A549 (cell line): Measurements from ENCODE around the gene CETN3. TPM values are rescaled to one million over a fixed set of nuclear protein-coding genes. Genes with fewer than 3 reads are reported as not detected.

Source experiments
- ATAC-seq, 2 experiments: fragments of 200-7000 bp in 1 of 2; fragments of >200 bp in 1 of 2; cut with Nextera tagmentation in 1 of 2; cut with Tn5 transposase in 1 of 2; 3 replicates each; pipeline versions ENCODE4 v1.8.0 to v1.9.1; 2018 to 2020; ENCODE audit warnings: mild to moderate bottlenecking in 1 of 2, moderate library complexity in 1 of 2
- CTCF ChIA-PET: fragments of 300-600 bp; sonication (Branson Sonifier 250); formaldehyde crosslinking; extraction: SDS; loops from one replicate; lab custom pipeline; 2021; ENCODE audit warnings: antibody characterized with exemption, inconsistent platforms; lab: Yijun Ruan, JAX
- POLR2A ChIA-PET: fragments of 350-600 bp; formaldehyde crosslinking; extraction: SDS; loops from one replicate; lab custom pipeline; 2021; ENCODE audit warnings: antibody characterized with exemption, inconsistent platforms; lab: Yijun Ruan, JAX
- DNase-seq, 2 experiments: peaks; one replicate each; pipeline versions ENCODE4 v3.0.0 to v3.0.0-alpha.2; 2011 to 2016; ENCODE audit warnings: low read depth in 1 of 2, low spot score in 1 of 2
- FAIRE-seq: peaks from 2 replicates; lab custom pipeline; 2011; peaks lifted over from hg19 to GRCh38; lab: Jason Lieb, UNC
- H3K27ac ChIP-seq, 2 experiments: fragments of >200 bp; sonication (Bioruptor Twin); formaldehyde crosslinking; 3 replicates each; pipeline ENCODE4 v1.5.1; 2016 to 2017
- H3K4me1 ChIP-seq: fragments of >200 bp; sonication (Bioruptor Twin); formaldehyde crosslinking; 3 replicates; pipeline ENCODE4 v1.6.1; 2016
- H3K4me2 ChIP-seq: fragments of >200 bp; sonication (Bioruptor Twin); formaldehyde crosslinking; 3 replicates; pipeline ENCODE4 v1.6.1; 2016
- H3K4me3 ChIP-seq: fragments of >200 bp; sonication (Bioruptor Twin); formaldehyde crosslinking; 3 replicates; pipeline ENCODE4 v1.5.1; 2016
- H3K9me3 ChIP-seq: fragments of >200 bp; sonication (Bioruptor Twin); formaldehyde crosslinking; 3 replicates; pipeline ENCODE4 v1.6.1; 2016
- BCL3 ChIP-seq: fragments of >200 bp; sonication (Bioruptor Twin); formaldehyde crosslinking; IDR thresholded peaks from 3 replicates; pipeline ENCODE4 v1.6.1; 2016
- CHD2 ChIP-seq: fragments of 150-350 bp; IDR thresholded peaks from 2 replicates; pipeline ENCODE4 v1.6.1; 2014; ENCODE audit warnings: low read length; ENCODE audit not compliant: partially characterized antibody
- EP300 ChIP-seq, 2 experiments: fragments of >200 bp; sonication (Bioruptor Twin); formaldehyde crosslinking; IDR thresholded peaks; 2 replicates in 1 of 2; 3 replicates in 1 of 2; pipeline ENCODE4 v1.6.1; 2016 to 2017
- FOSL2 ChIP-seq, 2 experiments: fragments of 450-650 bp in 1 of 2; fragments of >200 bp in 1 of 2; sonication (Bioruptor Twin) in 1 of 2; formaldehyde crosslinking; IDR thresholded peaks; 2 replicates each; pipeline versions ENCODE4 v1.5.0 to v1.6.1; 2016 to 2020; ENCODE audit warnings: mild to moderate bottlenecking in 1 of 2, moderate library complexity in 1 of 2
- HES2 ChIP-seq: fragments of >200 bp; sonication (Bioruptor Twin); formaldehyde crosslinking; IDR thresholded peaks from 2 replicates; pipeline ENCODE4 v1.6.1; 2016
- HOXA7 ChIP-seq: fragments of 250-450 bp; sonication (Bioruptor Pico); IDR thresholded peaks from 2 replicates; pipeline ENCODE4 v1.5.0; 2020; ENCODE audit warnings: mild to moderate bottlenecking, moderate library complexity
- HOXB13 ChIP-seq: fragments of 250-450 bp; sonication (Bioruptor Pico); IDR thresholded peaks from 2 replicates; pipeline ENCODE4 v1.5.0; 2020; ENCODE audit warnings: low read depth, mild to moderate bottlenecking, moderate library complexity
- HOXB5 ChIP-seq: fragments of 250-450 bp; sonication (Bioruptor Pico); IDR thresholded peaks from 2 replicates; pipeline ENCODE4 v1.5.0; 2020; ENCODE audit warnings: mild to moderate bottlenecking, moderate library complexity
- JUN ChIP-seq, 2 experiments: fragments of >200 bp; sonication (Bioruptor Twin); formaldehyde crosslinking; IDR thresholded peaks; 2 replicates in 1 of 2; 3 replicates in 1 of 2; pipeline ENCODE4 v1.6.1; 2016 to 2017
- KDM5A ChIP-seq: fragments of 200-600 bp; sonication (generic); IDR thresholded peaks from 2 replicates; pipeline ENCODE4 v1.6.1; 2016; ENCODE audit warnings: antibody characterized with exemption, mild to moderate bottlenecking
- MAX ChIP-seq: IDR thresholded peaks from 2 replicates; pipeline ENCODE4 v1.6.1; 2012
- MAZ ChIP-seq: fragments of 150-350 bp; IDR thresholded peaks from 2 replicates; pipeline ENCODE4 v1.6.1; 2014; ENCODE audit warnings: antibody characterized with exemption, low read depth, low read length, borderline replicate concordance
- MYC ChIP-seq: IDR thresholded peaks from 2 replicates; pipeline ENCODE4 v1.6.1; 2012; ENCODE audit warnings: mild to moderate bottlenecking, inconsistent platforms, low read length, improper control_type of control experiment, borderline replicate concordance
- NFE2L2 ChIP-seq: fragments of 150-350 bp; conservative IDR thresholded peaks from 2 replicates; pipeline ENCODE4 v1.6.1; 2014; ENCODE audit warnings: low read length
- RAD21 ChIP-seq, 2 experiments: fragments of >200 bp in 1 of 2; sonication (Bioruptor Twin) in 1 of 2; formaldehyde crosslinking in 1 of 2; IDR thresholded peaks in 1 of 2; conservative IDR thresholded peaks in 1 of 2; 2 replicates in 1 of 2; 3 replicates in 1 of 2; pipeline ENCODE4 v1.6.1; 2012 to 2018; ENCODE audit warnings: inconsistent platforms in 1 of 2
- REST ChIP-seq: fragments of 200-600 bp; sonication (generic); IDR thresholded peaks from 2 replicates; pipeline ENCODE4 v1.6.1; 2016; ENCODE audit warnings: antibody characterized with exemption, mild to moderate bottlenecking, moderate library complexity
- SMC3 ChIP-seq: fragments of >200 bp; sonication (Bioruptor Twin); formaldehyde crosslinking; IDR thresholded peaks from 3 replicates; pipeline ENCODE4 v1.6.1; 2018; ENCODE audit warnings: inconsistent platforms
- SREBF2 ChIP-seq: fragments of 450-650 bp; IDR thresholded peaks from 2 replicates; pipeline ENCODE4 v1.6.1; 2014; ENCODE audit warnings: mild to moderate bottlenecking, moderate library complexity
- ZC3H11A ChIP-seq: fragments of 450-650 bp; IDR thresholded peaks from 2 replicates; pipeline ENCODE4 v1.6.1; 2014; ENCODE audit warnings: antibody characterized with exemption, mild to moderate bottlenecking
- ZNF302 ChIP-seq: fragments of 250-450 bp; sonication (Bioruptor Pico); IDR thresholded peaks from 2 replicates; pipeline ENCODE4 v1.9.0; 2021; ENCODE audit warnings: inconsistent platforms, mild to moderate bottlenecking, moderate library complexity
- ZSCAN20 ChIP-seq: fragments of 250-450 bp; sonication (Bioruptor Pico); IDR thresholded peaks from 2 replicates; pipeline ENCODE4 v1.8.0; 2022; ENCODE audit warnings: mild to moderate bottlenecking, moderate library complexity
- WGBS: methylation state at CpG from one replicate; pipeline ENCODE4 v1.1.6; 2017; ENCODE audit errors: missing lambda C conversion rate; 5-methylcytosine and 5-hydroxymethylcytosine counted together
- polyA plus RNA-seq, 4 experiments: library from polyadenylated mRNA; depleted of rRNA in 3 of 4; stranded (reverse); fragments of >200 nt; fragmentation: RNase III in 1 of 4; extraction: RNeasy Plus Mini Kit Qiagen cat#74134 plus additional on column Dnase treatment in 1 of 4; gene quantifications; 2 replicates in 3 of 4; 3 replicates in 1 of 4; pipeline ENCODE4 v1.2.3, GENCODE V29; 2011 to 2017

Gene CETN3
- polyA plus RNA-seq, 2 of the 4 experiments (the other 2 are of a cell fraction): 49.9 to 50.8 TPM

- TF ChIP-seq RAD21 (conservative IDR thresholded peaks at IDR 0.05 in 1 of 2, IDR thresholded peaks at IDR 0.05 in 1 of 2): no peak
- TF ChIP-seq MAX: no peak
- TF ChIP-seq REST: no peak
- TF ChIP-seq KDM5A: no peak
- TF ChIP-seq SREBF2: no peak
- TF ChIP-seq JUN (IDR thresholded peaks at IDR 0.05): no peak
- TF ChIP-seq HOXB5 (CRISPR knock-in tag): no peak
- no peak for TF ChIP-seq NFE2L2
- CTCF ChIA-PET: no interaction called here
- no peak for FAIRE-seq
These were observed 53.4 kb downstream of the CETN3 start for GRCh38 chr5:90356176-90356575.

GRCh38 chr5:90355635-90356034 is 53.9 kb downstream of the CETN3 start:
- H3K4me3 ChIP-seq: no peak overlapping the region
- no peak overlapping the region for H3K27ac ChIP-seq
- ATAC-seq (no peak), FAIRE-seq (no peak)
- POLR2A ChIA-PET: no interaction called here
- no peaks in the 10 kb centered on the region for H3K9me3 ChIP-seq
- TF ChIP-seq FOSL2 (IDR thresholded peaks at IDR 0.05) (no peak), FOSL2 (CRISPR knock-in tag; IDR thresholded peaks at IDR 0.05) (no peak), HOXA7 (CRISPR knock-in tag) (no peak), ZNF302 (CRISPR knock-in tag) (no peak), CHD2 (no peak), HOXB13 (CRISPR knock-in tag) (no peak), BCL3 (no peak), ZC3H11A (no peak), HES2 (no peak), MYC (no peak), MAZ (no peak), EP300 (IDR thresholded peaks at IDR 0.05) (no peak), SMC3 (no peak), ZSCAN20 (no peak), RAD21 (conservative IDR thresholded peaks at IDR 0.05 in 1 of 2, IDR thresholded peaks at IDR 0.05 in 1 of 2) (no peak)
- TF ChIP-seq, all 56 proteins: peak for 0
- Histone ChIP-seq H3K4me2 (no peak overlapping the region), H3K4me1 (no peaks in the 10 kb centered on the region)
- WGBS: 14% methylated on average over 1 of the region's 1 CpG
- DNase-seq: no peak
- CTCF ChIA-PET: no interaction called here

More at GRCh38 chr5:90356176-90356575, 53.4 kb downstream of the CETN3 start:
- DNase-seq: no peak
- no peak for ATAC-seq
- H3K4me2 ChIP-seq: no peak overlapping the region
- POLR2A ChIA-PET: no interaction called here
- H3K4me1 ChIP-seq: no peaks in the 10 kb centered on the region
- no peaks in the 10 kb centered on the region for H3K9me3 ChIP-seq
- no peak overlapping the region for H3K27ac ChIP-seq
- no peak overlapping the region for H3K4me3 ChIP-seq
